ENCODE measurements around the gene PLEKHG5.
A peak's percentile ranks its signal among the peaks of the same experiment; 100 is the strongest.

The PLEKHG5 gene

DNA sequence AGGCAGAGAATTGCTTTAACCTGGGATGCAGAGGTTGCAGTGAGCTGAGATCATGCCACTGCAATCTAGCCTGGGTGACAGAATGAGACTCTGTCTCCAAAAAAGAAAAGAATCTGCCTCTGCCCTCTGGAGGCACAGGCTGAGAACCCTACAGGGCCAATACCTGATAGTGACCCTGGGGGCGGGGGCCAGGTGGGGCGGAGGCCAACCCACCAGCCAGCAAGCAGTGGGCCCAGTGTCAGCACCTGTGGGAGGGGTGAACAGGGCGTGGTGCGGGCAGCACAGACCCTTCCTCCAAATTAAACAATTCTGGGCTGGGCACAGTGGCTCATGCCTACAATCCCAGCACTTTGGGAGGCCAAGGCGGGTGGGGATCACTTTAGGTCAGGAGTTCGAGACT lies 19.0 kb upstream of the PLEKHG5 start:
- no peak for DNase-seq (ENCODE audit: low read depth)

GRCh38 chr1:6509919-6510291 lies 18.4 kb upstream of the PLEKHG5 start:
- DNase-seq (ENCODE audit: low read depth): no peak

DNA sequence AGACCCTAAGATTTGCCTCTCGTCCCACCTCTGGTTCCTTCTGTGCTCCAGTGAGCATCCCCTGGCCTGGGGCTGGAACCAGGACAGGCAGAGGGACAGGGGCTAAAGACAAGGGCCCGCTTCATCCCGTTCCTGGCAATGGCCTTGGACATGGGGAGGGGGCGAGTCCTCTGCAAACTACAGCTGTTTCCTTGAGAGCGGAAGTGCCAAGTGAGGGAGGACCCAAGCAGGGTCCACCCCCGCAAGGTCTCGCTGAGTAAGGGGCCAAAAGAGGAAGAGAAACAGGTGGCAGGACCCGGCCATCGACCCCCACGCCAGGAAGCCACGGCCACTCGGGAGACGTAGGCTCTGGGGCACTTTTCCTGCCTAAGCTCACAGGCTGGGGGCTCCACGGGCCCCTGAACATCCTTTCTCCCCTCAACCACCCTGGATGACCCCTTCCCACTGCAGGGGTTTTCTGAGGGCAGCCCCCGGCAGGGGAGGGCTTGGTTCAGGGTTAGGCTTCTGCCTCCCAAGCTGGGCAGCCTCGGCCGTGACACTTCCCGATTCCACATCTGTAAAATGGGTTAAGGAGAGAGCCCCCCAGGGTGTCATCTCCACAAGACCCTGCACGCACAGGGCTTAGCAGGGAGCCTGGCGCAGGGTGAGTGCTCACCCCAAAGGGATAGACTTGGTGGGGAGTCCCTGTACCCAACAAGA lies 17.9 kb upstream of the PLEKHG5 start:
- no peak for DNase-seq (ENCODE audit: low read depth)

DNA sequence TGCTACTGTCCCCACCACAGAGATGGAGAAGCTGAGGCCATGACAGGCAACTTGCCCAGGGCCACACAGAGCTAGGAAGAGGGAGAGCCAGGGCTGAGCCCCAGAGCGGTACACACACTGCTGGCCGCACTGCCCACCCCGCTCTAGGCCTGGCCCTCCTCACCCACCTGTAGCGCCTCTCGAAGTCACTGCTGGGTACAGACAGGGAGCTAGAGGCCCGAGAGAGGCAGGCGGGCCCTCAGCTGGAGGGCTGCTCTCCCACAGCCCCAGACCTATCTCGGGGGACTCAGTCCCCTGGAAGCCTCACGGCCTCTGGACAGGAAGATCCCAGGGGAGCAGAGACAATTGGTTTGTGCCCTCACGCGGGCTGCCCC lies 17.3 kb upstream of the PLEKHG5 start:
- DNase-seq (ENCODE audit: low read depth): no peak

- no peak for DNase-seq (ENCODE audit: low read depth)
These were observed 16.8 kb upstream of the PLEKHG5 start for GRCh38 chr1:6508154-6508815.

DNA sequence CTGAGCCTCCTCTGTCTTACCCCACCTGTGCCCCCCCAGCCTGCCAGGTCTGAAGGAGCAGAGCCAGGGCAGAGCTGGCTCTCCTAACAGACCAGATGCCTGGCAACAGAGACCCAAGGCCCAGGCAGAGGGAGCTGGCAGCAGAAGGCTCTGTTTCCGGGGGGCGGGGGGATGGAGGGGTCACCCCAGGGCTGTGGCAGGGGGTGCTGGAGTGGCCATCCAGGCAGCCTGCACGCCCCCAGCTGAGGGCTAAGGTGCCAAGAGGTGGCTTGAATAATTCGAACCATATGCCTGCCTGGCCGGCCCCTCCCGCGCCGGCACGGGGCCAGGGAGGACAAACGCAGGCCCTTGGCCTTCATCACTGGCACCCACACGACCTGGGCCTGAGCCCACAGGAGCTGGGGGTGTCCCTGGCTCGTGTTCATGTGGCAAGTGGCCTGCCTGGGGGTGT lies 16.0 kb upstream of the PLEKHG5 start:
- DNase-seq (ENCODE audit: low read depth): no peak

GRCh38 chr1:6507037-6507428 lies 15.6 kb upstream of the PLEKHG5 start:
- no peak for DNase-seq (ENCODE audit: low read depth)

DNA sequence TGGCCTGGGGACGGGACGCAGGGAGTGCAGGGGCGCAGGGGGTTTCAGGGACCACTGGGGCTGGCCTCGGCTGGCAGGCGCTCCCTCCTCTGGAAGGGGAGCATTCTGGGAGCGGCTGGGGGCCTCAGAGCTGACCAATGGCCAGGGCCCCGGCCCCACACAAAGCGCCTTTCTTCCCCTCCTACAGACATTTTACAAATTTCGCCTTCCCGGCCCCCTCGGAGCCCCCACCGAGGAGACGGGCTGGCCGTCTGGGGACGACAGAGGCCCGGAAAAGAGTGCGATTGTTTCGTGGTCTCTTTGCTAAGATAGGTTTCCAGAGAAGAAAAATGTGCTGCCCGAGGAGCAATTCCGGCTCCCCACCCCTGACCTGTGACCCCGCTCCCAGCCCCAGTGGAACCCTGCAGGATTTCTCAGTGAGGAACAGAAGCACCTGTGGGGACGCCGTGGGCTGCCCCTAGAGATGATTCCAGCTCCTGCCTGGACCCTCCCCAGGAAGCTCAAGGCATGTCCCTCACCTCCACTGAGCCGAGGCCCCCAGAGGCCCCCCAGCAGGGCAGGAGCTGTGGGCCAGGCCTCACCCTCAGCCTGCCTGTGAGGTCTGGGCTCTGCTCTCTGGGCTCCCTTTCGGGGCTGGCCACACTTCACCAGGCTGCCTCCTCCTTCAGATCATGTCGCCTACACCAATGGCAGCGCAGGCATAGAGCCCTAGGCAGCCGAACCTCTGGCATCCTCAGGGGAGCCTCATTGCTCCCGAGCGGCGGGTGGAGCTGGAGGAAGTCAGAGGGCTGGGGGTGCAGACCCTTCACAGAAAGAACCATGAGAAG lies 15.0 kb upstream of the PLEKHG5 start:
- no peak for DNase-seq (ENCODE audit: low read depth)

DNA sequence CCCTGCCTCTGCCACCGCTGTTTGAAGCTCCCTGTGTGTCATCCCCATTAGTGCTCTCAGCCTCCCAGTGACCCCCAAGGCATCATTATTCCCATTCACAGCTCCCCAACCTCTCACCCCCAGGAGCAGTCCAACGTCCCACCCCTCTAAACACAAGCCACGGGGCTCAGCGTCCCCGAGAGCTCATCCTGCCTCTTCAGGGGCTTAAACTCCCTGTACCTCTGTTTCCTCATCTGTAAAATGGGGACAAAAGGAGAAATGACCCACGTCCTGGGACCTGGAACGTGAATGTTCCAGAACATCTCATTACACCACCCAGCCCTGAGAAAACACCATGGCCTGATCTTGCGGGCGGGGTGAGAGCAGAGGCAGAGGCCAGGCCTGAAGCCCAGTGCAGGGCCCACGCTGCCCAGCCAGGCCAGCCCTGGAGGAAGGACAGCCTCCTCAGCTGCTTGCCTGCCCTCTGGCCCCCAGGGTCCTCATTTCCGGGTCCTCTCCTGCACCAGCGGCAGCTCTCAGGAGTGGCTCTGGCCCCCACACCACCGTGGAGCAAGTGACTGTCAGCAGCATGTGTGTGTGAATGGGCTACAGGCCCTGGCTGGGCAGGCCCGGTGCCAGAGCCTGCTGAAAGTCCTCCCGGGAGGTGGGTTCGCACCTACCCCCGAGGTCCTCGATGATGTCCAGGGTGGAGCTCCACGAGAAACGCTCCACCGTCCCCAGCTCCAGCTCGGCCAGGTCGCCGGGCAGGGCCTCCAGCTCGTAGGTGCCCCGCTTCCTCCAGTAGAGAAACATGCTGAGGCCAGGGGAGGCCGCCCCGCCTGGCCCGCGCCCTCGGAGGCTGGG lies 14.1 kb upstream of the PLEKHG5 start:
- no peak for DNase-seq (ENCODE audit: low read depth)

DNA sequence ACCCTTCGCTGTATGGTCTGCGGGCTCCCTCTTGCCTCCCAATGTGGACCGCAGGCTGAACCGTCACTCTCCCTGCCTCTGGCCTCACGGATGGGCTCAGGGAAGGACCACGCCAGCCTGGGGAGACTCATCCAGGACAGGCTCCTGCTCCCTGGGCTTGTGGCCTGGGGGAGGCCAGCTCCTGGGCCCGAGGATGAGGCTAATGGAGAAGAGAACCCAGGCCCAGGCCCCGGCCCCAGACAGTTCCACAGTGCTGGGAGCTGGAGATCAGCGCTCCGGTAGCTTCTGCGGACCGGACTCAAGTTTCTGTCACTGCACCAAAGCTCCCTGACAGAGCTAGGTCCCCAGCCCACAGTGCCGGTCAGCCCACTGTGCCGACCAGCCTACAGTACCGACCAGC lies 13.4 kb upstream of the PLEKHG5 start:
- DNase-seq (ENCODE audit: low read depth): no peak

DNA sequence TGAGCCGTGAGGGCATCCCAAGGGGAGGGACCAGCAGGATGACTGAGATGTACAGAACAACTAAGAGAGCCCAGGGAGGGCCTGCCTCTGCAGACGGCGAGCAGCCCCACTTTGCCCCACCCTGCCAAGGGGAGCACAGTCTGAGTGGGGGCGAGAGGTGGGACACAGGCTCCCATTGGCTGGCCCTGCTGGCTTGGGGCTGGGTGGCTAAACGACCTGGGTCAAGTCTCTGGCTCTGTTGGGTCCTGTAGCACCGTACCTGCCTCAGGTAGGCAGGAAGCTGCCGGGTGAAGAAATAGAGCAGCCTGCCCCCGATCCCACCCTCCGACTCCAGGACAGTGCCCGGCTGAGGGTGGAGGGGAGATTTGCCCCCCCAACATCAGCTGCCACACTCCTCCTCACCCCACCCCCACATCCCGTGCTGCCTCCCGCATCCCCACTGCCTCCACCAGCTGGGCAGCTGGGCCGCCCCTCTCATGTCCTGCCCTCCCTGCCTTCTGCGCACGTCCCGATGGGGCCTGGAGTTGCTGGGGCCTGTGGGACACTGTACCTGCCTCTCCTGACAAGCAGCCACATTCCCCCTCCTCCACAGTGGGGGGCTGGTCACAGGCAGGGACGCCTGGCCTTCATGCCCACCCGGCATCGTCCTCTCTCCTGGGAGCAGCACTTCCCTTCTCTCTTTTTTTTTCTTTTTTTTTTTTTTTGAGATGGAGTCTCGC lies 12.6 kb upstream of the PLEKHG5 start:
- no peak for DNase-seq (ENCODE audit: low read depth)

- DNase-seq (ENCODE audit: low read depth): no peak
These were observed 10.8 kb upstream of the PLEKHG5 start for GRCh38 chr1:6502000-6502891.

DNA sequence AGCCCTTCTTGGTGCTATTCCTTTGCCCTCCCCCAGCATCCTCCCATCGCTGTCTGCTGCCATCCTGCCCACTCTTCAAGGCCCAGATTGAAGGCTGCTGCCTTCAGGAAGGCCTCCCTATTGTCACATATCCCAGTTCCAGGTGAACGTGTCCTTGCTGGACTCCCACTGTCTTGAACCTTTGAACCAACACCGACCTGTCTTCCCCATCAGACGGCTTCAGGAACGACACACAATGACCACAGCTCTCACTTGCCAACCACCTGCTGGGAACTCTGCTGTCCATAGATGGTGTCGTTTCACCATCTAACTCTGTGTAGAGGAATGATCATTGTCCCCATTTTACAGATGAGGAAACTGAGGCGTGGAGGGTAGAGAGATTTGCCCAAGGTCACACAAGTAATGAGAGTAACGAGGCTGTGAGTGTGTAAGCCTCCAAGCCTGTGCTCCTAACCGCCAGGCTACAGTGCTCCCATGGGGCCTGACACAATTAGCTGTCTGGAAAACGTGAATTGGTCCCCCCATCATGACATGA lies 9.9 kb upstream of the PLEKHG5 start:
- DNase-seq (ENCODE audit: low read depth): no peak

DNA sequence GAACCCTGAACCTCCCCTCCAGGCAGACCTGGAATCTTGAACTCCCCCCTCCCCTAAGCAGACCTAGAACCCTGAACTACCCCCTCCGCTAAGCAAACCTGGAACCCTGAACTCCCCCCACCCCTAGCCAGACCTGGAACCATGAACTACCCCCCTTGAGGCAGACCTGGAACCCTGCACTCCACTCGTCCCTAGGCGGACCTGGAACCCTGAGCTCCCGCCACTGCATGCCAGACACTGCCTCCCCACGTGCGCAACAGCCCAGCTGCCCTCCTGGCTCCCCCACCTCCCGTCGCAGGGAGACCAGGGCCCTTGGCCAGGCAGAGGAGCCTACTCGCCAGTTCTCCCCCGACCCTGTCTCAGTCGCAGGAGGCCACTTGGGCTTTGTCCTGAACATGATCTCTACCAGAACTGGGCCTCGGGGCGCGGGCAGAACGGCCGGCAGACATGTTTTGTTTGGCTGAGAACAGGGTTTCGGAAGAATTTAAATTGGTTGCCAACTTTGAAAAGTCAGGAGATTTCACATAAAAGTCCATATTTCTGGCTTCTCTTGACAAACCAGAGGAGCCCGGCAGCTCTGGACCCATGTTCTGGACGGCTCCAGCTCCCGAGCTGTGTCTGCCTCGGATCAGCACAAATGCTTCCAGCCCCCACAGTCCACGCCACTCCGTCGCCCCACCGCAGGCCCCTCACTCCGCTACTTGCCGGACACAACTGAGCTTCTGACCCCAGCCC lies 9.2 kb upstream of the PLEKHG5 start:
- peak; percentile 43 for DNase-seq (ENCODE audit: low read depth)

DNA sequence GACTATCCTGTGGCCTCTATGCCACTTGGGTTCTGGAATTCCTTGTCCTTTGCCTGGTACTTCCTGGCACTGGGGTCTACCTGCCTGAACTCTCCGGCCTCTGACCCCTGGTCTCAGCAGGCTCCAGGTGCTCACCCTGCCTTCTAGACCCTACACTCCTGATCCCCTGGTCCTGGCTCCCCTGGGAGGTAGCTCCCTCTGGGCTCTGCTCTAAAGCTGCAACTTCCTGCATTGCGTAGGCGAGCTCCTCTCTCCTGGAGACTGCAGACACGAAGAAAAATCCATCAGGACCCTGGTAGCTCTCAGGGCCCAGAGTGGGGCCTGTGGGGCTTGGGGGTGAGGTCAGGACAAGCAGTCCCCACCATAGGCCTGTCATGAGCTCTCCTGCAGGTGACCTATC lies 7.8 kb upstream of the PLEKHG5 start:
- DNase-seq (ENCODE audit: low read depth): no peak

DNA sequence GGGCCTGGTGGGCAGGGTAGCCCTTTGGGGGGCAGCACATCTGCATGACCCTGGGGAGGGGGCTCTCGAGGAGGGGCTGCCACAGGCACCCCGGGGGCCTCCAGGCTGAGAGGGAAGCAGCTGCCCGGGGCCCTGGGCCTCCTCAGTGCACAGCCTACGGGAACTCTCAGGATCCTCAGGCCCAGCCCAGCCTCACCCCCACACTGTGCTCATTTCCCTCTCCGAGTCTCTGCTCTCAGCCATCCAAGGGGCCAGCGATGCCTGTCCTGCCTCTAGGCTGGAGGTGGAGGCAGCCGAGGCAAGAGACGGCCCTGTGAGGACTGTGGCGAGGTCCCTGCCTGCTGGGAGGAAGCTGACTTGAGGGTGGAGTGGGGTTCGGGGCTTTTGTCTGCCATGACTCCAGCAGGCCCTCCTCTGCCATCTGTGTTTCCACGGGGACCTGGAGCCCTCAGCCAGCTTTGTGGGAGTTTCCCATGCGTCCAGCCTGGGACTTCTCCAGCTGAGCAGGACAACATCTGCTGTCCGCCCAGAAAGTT lies 7.2 kb upstream of the PLEKHG5 start:
- DNase-seq (ENCODE audit: low read depth): no peak

- no peak for DNase-seq (ENCODE audit: low read depth)
These were observed 6.6 kb upstream of the PLEKHG5 start for GRCh38 chr1:6497867-6498575.

DNA sequence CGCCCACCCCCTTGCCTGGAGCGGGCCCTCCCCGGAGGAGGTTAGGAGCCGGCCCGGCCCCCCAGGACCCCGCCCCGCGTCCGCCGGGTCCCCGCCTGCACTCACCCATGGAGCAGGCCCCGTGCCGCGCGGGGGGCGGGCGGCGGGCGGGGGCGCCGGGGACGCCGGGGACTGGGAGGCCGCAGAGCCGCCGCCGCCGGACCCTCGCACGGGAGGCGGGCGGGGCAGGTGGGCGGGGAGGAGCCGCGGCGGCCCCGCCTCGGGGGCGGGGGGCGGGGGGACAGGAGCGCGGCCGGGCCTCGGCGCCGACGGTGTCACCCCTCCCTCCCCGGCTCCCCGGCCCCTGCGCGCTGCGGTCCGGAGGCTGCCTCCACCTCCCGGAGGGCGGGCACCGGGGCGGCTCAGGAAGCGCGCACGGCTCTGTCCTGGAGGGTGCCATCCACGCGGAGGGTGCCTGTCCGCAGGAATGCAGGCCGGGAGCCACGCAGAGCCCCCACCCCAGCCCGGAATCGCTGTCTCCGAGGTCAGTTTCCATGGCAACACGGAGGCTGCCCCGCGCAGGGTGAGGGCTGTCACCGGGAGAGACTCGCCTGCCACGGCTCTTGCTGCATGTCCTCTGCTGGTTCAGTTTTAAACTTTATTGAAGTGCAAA lies 5.9 kb upstream of the PLEKHG5 start:
- DNase-seq (ENCODE audit: low read depth): peak; percentile 69
